CD4-positive, alpha-beta T cell treated with Interferon gamma for 1 hour (primary cell): ENCODE measurements around the gene SMCHD1.
"Not testable (repeated sequence)": the region's sequence is repeated elsewhere in the genome, so short reads cannot be mapped to it uniquely, and the experiment has no call there.

Experiments
- DNase-seq: peaks from one replicate; pipeline ENCODE4 v3.0.0-alpha.2; 2020

Gene SMCHD1

DNA sequence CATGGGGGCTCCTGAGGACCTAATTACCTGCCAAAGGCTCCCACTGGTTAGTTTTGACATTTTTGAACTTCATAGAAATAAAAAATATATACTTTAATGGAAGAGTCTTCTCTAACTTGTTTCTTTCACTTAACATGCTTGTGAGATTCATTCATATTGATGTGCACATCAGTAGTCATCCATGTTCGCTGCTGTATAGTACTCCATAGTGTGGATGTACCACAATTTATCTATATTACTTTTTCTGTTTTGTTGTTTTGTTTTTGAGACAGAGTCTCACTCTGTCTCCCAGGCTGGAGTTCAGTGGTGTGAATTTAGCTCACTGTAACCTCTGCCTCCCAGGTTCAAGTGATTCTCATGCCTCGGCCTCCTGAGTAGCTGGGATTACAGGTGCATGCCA lies 168.4 kb downstream of the SMCHD1 start:
- no peak for DNase-seq

DNA sequence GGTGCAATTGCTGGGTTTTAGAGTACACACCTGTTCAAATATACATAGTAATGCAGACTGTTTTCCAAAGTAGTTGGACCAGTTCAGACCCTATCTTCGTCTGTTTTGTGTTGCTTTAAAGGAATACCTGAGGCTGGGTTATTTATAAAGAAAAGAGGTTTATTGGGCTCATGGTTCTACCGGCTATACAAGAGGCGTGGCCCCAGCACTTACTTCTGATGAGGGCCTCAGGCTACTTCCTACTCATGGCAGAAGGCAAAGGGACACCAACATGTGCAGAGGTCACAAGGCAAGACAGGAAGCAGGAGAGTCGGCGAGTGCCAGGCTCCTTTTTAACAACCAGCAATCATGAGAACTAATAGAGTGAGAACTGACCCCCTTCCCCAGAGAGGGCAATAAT lies 169.3 kb downstream of the SMCHD1 start:
- no peak for DNase-seq

DNA sequence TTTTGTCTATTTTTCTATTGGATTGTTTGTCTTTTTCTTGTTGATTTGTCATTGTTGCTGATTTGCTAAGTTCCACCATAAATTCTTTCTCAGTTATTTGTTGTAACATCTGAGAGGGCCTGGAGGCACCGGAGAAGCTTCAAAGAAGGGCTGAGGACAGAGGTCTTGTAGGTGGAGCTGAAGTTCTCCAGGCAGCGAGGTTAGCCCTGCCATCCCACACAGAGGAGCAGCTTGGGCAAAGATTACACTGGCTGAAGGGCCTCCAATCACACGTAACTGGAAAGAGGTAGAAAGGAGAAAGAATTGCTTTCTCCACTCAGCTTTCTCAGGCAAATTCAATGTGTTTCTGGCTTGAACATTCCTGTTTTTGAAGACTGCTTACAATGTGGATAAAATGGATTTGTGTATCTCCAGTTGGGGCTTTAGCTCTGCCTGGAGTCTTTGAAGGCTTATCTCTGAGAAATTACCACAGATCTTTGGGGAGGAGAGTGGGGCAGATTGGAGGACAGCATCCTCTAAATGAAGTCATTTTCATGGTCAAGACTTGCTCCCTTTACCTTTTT lies 170.2 kb downstream of the SMCHD1 start:
- DNase-seq: no peak

DNA sequence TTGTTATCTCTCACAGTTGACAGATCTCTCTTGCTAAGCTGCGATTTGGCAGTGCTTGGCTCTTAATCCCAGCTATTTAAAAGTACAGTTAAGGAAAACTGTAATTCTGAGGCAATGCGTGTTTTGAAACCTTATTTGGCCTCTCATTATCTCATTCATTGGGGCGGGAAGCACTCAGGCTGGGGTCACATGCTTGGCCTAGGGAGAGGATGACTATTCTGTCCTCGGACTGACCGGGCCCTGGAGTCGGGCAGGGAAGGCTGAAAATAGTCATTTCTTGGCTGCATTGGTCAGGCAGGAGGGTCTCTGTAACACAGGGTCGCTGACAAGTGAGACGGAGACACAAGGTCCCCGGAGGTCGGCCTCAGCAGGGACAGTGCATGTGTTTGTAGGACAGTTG lies 171.1 kb downstream of the SMCHD1 start:
- DNase-seq: no peak

GRCh38 chr18:2827061-2827460 lies 171.5 kb downstream of the SMCHD1 start:
- DNase-seq: no peak

- not testable (repeated sequence) for DNase-seq
Measured at GRCh38 chr18:2836118-2836517, 180.6 kb downstream of the SMCHD1 start.

GRCh38 chr18:2837290-2837689 lies 181.8 kb downstream of the SMCHD1 start:
- DNase-seq: not testable (repeated sequence)

GRCh38 chr18:2839202-2839601 lies 183.7 kb downstream of the SMCHD1 start:
- DNase-seq: no peak

DNA sequence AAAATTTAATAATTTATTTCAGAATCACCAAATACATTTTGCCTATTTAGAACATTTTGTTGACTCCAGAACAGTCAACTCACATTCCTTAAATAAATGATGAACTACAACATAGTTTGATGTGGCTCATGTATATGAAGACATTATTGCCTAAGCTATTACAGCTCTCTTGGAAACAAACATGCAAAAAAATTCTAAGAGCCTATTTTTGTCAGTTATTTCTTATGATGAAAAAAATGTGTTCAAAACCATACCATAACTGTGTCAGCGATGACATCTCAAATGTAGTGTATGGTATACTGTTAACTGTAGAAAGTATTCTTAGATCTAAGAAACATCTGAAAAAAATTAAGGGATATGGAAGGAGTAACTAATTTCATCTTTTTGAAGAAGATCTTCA lies 185.0 kb downstream of the SMCHD1 start:
- DNase-seq: no peak

GRCh38 chr18:2843146-2843545 lies 187.6 kb downstream of the SMCHD1 start:
- DNase-seq: peak; percentile 12

DNA sequence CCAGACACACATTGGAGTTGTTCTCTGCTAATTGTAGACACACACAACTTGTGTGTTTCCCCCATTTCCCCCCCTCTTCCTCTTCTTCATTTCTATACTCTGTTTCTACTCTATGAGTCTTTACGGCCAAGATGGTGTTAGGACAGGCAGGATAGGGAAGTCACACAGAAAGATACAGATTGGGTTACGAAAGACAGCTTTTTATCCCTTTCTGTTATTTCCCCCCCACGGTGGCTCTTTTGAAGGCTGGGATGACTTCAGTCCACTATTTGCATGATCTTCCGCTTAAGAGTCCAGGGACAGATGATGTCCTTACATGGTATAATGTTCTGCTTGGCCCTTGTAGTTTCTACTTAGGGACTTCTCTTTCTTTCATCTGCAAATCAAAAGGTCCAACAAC lies 189.6 kb downstream of the SMCHD1 start:
- peak; percentile 39 for DNase-seq

- DNase-seq: peak; percentile 84
Measured at GRCh38 chr18:2846636-2847316, 191.2 kb downstream of the SMCHD1 start, which contains the start of gene EMILIN2. Gene EMILIN2 (plus strand): TSS chr18:2847006. CDS start chr18:2847189, 183 bp downstream.

DNA sequence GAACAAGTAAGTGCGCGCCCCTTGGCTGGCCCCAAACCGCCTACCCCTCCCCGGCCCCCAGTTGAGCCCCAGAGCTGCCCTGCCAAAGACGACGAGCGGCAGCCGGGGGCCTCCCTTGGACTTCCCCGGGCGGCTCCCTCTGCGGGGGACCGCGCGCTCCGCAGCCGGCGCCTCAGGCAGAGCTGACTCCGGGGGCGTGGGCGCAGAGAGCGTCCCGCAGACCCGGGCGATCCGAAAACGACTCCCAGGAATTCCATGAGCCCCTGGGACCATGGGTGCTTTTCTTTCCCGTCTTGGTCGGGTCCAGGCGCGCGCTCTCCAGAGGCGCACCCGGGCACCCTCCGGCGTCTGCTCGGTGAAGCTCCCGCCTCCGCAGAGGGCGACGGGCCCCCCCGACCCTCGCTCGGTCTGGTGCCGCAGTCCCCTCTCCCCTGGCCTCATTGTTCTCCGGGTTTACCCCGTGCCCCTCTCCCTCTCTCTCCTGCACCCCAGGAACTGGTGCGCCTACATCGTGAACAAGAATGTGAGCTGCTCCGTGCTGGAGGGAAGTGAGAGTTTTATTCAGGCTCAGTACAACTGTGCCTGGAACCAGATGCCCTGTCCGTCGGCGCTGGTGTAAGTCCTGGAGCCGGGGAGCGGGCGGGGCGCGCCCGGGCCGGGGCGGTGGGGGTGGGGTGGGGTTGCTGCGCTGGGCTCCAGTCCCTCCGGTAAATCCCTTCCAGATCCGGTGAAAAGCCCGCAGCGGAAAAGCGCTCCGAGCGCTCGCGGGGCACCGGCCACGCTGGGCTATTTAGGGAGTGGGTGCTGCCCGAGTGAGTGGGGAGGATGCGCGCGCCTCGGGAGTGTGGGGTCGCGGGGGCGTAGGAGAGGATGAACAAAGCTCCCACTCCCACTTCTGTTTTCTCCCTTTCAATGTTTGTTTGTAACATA lies 192.1 kb downstream of the SMCHD1 start:
- DNase-seq: peak; percentile 30

DNA sequence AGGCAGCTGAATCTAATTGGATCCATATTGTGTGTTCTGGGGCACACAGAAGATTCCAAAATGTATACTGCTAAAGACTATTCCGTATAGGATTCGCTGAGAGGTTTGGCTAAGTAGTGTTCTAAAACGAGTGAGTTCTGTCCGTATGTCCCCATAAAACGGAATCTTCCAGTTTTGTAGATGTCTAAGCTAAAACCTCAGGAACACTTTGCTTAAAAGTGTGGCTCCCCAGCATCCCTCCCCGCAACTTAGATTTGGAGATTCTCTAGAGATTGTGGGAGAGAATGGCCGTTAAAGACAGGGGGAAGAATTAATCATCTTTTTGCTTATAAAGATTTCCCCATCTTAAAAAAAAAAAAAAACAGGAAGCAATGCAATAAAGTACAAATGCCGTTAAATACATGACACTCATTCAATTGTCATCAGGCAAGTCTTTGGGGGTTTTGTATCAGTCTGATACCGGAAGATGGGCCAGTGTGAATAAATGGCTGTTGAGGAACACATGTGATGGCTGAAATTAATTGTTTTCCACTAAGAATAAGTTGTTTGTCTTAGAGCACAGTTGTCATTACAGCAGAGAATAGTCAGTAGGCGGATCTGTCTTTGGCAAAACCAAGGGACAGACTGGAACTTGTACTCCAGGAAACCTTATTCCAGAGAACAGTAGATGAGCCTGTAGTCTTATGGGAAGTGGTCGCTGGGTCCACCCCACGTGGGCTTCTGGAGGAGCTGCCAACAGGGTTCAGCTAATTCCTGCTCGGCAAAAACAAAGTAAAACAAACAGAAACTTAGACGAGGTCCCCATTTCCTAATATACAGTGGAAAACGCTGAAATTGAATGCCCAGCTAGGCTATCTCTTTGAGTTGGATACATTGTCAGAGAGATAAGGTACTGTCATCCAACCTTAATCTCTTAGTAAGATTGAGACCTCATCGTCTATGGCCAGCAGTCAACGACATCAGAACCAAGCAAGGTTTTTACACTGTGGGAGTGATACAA lies 193.0 kb downstream of the SMCHD1 start:
- no peak for DNase-seq

DNA sequence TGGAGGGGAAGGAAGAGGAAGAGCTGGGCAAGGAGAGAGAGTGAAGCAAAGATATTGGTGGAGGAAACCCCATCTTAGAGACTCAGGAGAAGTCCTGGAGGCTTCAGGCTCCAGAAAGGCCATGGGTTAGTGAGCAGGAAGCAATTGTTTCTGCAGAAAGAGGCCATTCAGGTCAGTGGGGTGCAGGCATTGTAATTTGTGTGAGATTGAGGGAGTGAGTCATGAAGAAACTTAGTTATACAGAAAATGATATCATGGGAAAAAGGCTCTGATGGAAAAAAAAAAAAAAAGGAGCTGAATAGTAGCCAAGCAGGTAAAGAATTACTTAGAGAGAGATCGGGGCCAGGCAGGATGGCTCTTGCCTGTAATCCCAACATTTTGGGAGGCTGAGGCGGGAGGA lies 195.3 kb downstream of the SMCHD1 start:
- no peak for DNase-seq

DNA sequence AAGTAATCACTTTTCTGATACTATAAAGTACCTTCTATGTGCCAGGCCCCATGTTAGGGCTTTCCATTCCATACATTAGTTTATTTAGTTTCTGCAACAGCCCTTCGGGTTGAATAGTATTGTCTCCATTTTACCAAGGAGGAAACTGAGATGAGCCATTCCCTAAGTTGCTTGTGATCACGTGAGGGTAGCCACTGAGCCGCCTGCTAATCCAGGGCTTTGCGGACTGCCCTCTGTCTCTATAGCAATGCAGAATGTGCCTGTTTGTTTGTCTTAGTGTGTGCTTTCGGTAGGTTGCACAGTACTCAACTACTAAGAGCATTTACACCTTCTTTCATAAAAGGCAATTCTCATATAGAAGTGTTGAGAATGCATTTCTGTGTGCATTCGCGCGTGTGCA lies 196.2 kb downstream of the SMCHD1 start:
- DNase-seq: no peak

GRCh38 chr18:2852460-2852859 lies 196.9 kb downstream of the SMCHD1 start:
- DNase-seq: not testable (repeated sequence)

GRCh38 chr18:2853173-2853925 lies 197.8 kb downstream of the SMCHD1 start:
- DNase-seq: no peak

DNA sequence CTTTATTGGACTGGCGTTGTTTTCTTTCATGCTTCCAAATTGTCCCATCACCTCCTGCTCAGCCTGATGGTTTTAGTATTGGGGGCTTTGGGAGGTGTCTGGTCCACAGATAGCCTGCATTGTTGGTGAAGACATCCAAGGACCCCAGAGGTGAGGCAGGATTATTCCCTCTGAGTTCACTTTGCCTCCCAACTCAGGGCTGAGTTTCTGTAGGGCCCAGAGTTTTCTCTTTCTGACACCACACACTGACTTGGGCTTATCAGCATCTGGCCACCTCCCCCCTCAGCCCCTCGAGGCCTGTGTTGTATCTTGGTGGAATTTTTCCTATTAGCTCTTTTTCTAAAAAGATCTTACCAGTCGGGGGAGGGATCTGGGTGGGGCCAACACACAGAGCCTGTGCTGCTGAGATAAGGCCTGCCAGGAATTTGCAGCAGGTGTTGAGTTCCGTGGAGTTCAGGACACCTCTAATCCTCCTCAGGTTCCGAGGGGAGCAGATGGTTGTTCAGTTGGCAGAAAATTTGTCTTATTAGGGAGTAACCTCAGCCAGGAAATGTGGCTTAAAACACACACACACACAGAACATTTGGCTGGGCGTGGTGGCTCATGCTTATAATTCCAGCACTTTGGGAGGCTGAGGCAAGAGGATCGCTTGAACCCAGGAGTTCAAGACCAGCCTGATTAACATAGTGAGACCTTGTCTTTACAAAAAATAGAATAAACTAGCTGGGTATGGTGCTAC lies 198.6 kb downstream of the SMCHD1 start:
- no peak for DNase-seq
